IPS-NIHi7 (cell line): ENCODE results near the gene SGK1.

Experiments
- DNase-seq: peaks from one replicate; pipeline ENCODE4 v3.0.0; 2012; ENCODE audit warnings: mixed read lengths; ENCODE audit errors: extremely low spot score

SGK1 gene

GRCh38 chr6:134128146-134128545 lies 189.8 kb downstream of the SGK1 start:
- DNase-seq: no peak

- DNase-seq: peak; percentile 26
Measured at GRCh38 chr6:134123666-134124208, 194.2 kb downstream of the SGK1 start.

GRCh38 chr6:134122775-134123174 lies 195.1 kb downstream of the SGK1 start:
- no peak for DNase-seq

GRCh38 chr6:134119486-134119885 lies 198.4 kb downstream of the SGK1 start:
- DNase-seq: no peak
